ENCODE measurements around the gene ZBTB16. TPM values are rescaled to one million over a fixed set of nuclear protein-coding genes. Genes with fewer than 3 reads are reported as not detected.

The ZBTB16 gene
- total and polyA plus RNA-seq, 2 of the 4 experiments (the other 2 are of a cell fraction), result not detected

GRCh38 chr11:114165326-114166230, 106.1 kb downstream of the ZBTB16 start:
- POLR2A ChIA-PET (ENCODE audit: unreplicated experiment), result no interaction called here
- CTCF ChIA-PET, result no interaction called here
- H3K4me3 ChIP-seq (ENCODE audit: insufficient read depth, low read depth, low read length), result no peak overlapping the region
- ATAC-seq (ENCODE audit: low read depth) (no peak), DNase-seq (no peak)
- H3K56ac ChIP-seq (ENCODE audit: extremely low read depth, insufficient read depth, low read length), result no peak overlapping the region
- H3K27me3 ChIP-seq (ENCODE audit: control insufficient read depth, insufficient read depth, low read length), result peaks cover 66% of the 10 kb centered on the region
- H2AFZ ChIP-seq (replicated peaks; ENCODE audit: low read length, poor library complexity), result no peak overlapping the region
- dilution Hi-C loops (cut with HindIII; ENCODE audit: low sequenced_read_pairs, unreplicated experiment) (no loop called here), intact Hi-C loops (cut with micrococcal nuclease) (loop anchor here (10.0 kb wide), 1 partner anchor 291 kb away; the partner anchor contains the start of gene USP28), in situ Hi-C loops (cut with MboI; ENCODE audit: low sequenced_read_pairs) (no loop called here)
- peaks cover 3% of the 10 kb centered on the region; the same call in 1 of the 2 replicates for H4K20me1 ChIP-seq (ENCODE audit: insufficient read depth, low read length)
- no peak overlapping the region for H3K4me2 ChIP-seq (ENCODE audit: low read depth, low read length)
- H3K9me3 ChIP-seq (ENCODE audit: control insufficient read depth, insufficient read depth, low read length), result no peaks in the 10 kb centered on the region
- H3K23ac ChIP-seq (ENCODE audit: low read depth, low read length), result no peak overlapping the region
- H3K79me1 ChIP-seq (ENCODE audit: low read depth in 1 of 2, low read length in 2 of 2), result no peaks in the 10 kb centered on the region
- no peak overlapping the region for H2BK5ac ChIP-seq (ENCODE audit: low read depth, low read length, poor library complexity, severe bottlenecking)
- no peak for TF ChIP-seq POLR2A (IDR thresholded peaks at IDR 0.05; ENCODE audit: low read depth, low read length)
- no peak for TF ChIP-seq USF2 (IDR thresholded peaks at IDR 0.05; ENCODE audit: low read depth, low read length)
- no peak for TF ChIP-seq SMC3 (IDR thresholded peaks at IDR 0.05; ENCODE audit: low read depth, low read length)
- TF ChIP-seq CTCF (conservative IDR thresholded peaks at IDR 0.05; ENCODE audit: low read depth, low read length), result no peak
- TF ChIP-seq FOS (IDR thresholded peaks at IDR 0.05; ENCODE audit: low read depth, low read length), result no peak
- no peak for TF ChIP-seq RFX5 (IDR thresholded peaks at IDR 0.05; ENCODE audit: low read depth, low read length)
- no peak for TF ChIP-seq CEBPB (IDR thresholded peaks at IDR 0.05; ENCODE audit: low read depth, low read length)
- no peak for TF ChIP-seq BHLHE40 (IDR thresholded peaks at IDR 0.05; ENCODE audit: low read depth, low read length)
- TF ChIP-seq NFE2L2 (IDR thresholded peaks at IDR 0.05; ENCODE audit: low read depth, low read length), result no peak
- TF ChIP-seq MAZ (IDR thresholded peaks at IDR 0.05; ENCODE audit: borderline replicate concordance, low read depth, low read length), result no peak
- no peak for TF ChIP-seq MXI1 (IDR thresholded peaks at IDR 0.05; ENCODE audit: borderline replicate concordance, low read depth, low read length)
- no peak overlapping the region for H2AK9ac ChIP-seq (replicated peaks; ENCODE audit: low read depth, low read length, poor library complexity)
- no peak overlapping the region for H3K18ac ChIP-seq (ENCODE audit: low read depth, low read length)
- no peak overlapping the region for H3K4ac ChIP-seq (ENCODE audit: low read depth, low read length)
- no peak overlapping the region for H2BK15ac ChIP-seq (ENCODE audit: low read depth, low read length)
- H3K4me1 ChIP-seq (ENCODE audit: control insufficient read depth, insufficient read depth, low read length), result peaks cover 10% of the 10 kb centered on the region; the same call in 1 of the 2 replicates
- H3K14ac ChIP-seq (replicated peaks; ENCODE audit: low read depth, low read length), result no peak overlapping the region
- H4K8ac ChIP-seq (ENCODE audit: low read depth in 2 of 2, low read length in 2 of 2), result no peak overlapping the region
- H2BK120ac ChIP-seq (ENCODE audit: low read depth, low read length), result no peak overlapping the region
- no peak overlapping the region for H4K91ac ChIP-seq (ENCODE audit: insufficient read depth, low read depth, low read length)
- BruUV-seq (replicated peaks), result no TSS peak
- no peaks in the 10 kb centered on the region for H3K36me3 ChIP-seq (ENCODE audit: control insufficient read depth, insufficient read depth, low read length)
- H3K9ac ChIP-seq (ENCODE audit: low read depth, low read length), result no peak overlapping the region
- peaks cover 3% of the 10 kb centered on the region; the same call in 1 of the 2 replicates for H3K9me1 ChIP-seq (ENCODE audit: insufficient read depth, low read length)
- H4K5ac ChIP-seq (ENCODE audit: low read depth, low read length), result no peak overlapping the region
- H2AK5ac ChIP-seq (ENCODE audit: low read depth, low read length), result no peak overlapping the region; the same call in 1 of the 2 replicates
- H3K27ac ChIP-seq (ENCODE audit: insufficient read depth, low read length), result no peak overlapping the region
- WGBS, 2 experiments (ENCODE audit: extremely low coverage in 2 of 2, insufficient read length in 1 of 2), result no CpG with 5 or more reads among the region's 7 CpGs
- no peak overlapping the region for H2BK20ac ChIP-seq (ENCODE audit: low read depth, low read length)

Measured in IMR-90 (cell line).